Chondrocyte (in vitro differentiated cells): ENCODE results near the gene NAPEPLD. TPM values are rescaled to one million over a fixed set of nuclear protein-coding genes. Genes with fewer than 3 reads are reported as not detected.
A peak's percentile ranks its signal among the peaks of the same experiment; 100 is the strongest.

Experiments
- DNase-seq: peaks from one replicate; pipeline ENCODE4 v3.0.0; 2021; ENCODE audit warnings: mixed read lengths, low spot score
- H3K27ac Mint-ChIP-seq: one replicate; pipeline ENCODE4 v1.8.0; 2021; ENCODE audit warnings: mild to moderate bottlenecking, moderate library complexity, mixed read lengths; ENCODE audit not compliant: unreplicated experiment
- H3K27me3 Mint-ChIP-seq: 2 replicates; pipeline ENCODE4 v1.8.0; 2021; ENCODE audit warnings: low read depth, mixed read lengths
- H3K36me3 Mint-ChIP-seq: 2 replicates; pipeline ENCODE4 v1.8.0; 2021; ENCODE audit warnings: low read depth, mixed read lengths
- H3K4me1 Mint-ChIP-seq: 2 replicates; pipeline ENCODE4 v1.8.0; 2021; ENCODE audit warnings: low read depth, mild to moderate bottlenecking, mixed read lengths
- H3K4me3 Mint-ChIP-seq: one replicate; pipeline ENCODE4 v1.8.0; 2021; ENCODE audit warnings: mild to moderate bottlenecking, moderate library complexity, mixed read lengths; ENCODE audit not compliant: unreplicated experiment
- H3K9me3 Mint-ChIP-seq: 2 replicates; pipeline ENCODE4 v1.8.0; 2021; ENCODE audit warnings: low read depth, mixed read lengths
- CTCF ChIP-seq: fragments of 200-600 bp; sonication (generic); IDR thresholded peaks from 2 replicates; pipeline ENCODE4 v1.5.0; 2021; ENCODE audit warnings: antibody characterized with exemption, mild to moderate bottlenecking, moderate library complexity
- total RNA-seq: library from RNA; stranded (reverse); gene quantifications from 3 replicates; pipeline ENCODE4 v1.2.1, GENCODE V29; 2021

Gene NAPEPLD
- total RNA-seq, 1 donor from 2014 or later = 9.7 TPM

DNA sequence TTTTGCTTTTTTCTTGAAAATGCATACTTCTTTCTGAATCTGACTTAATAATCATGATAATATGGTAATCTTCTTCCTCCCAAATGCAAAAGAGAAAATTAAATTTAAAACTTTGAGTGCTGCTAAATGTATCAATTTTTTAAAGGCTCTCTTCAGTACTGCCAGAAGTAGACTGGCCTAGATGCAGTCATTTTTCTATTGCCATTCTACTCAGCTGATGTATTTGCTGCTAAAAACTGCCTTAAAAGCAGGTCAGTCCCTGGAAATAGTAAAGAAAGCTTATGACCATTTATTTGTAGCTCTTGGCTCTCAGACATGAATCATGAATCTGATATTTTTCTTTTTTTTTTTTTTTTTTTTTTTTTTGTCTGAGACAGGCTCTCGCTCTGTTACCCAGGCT is 28.5 kb downstream of the NAPEPLD start:
- Mint-ChIP-seq H3K4me3 (no peak overlapping the region), H3K27ac (peak overlapping the region; percentile 92), H3K4me1 (peaks cover 18% of the 10 kb centered on the region), H3K9me3 (no peaks in the 10 kb centered on the region), H3K36me3 (peaks cover 4% of the 10 kb centered on the region), H3K27me3 (no peaks in the 10 kb centered on the region)
- no peak for TF ChIP-seq CTCF
- no peak for DNase-seq

DNA sequence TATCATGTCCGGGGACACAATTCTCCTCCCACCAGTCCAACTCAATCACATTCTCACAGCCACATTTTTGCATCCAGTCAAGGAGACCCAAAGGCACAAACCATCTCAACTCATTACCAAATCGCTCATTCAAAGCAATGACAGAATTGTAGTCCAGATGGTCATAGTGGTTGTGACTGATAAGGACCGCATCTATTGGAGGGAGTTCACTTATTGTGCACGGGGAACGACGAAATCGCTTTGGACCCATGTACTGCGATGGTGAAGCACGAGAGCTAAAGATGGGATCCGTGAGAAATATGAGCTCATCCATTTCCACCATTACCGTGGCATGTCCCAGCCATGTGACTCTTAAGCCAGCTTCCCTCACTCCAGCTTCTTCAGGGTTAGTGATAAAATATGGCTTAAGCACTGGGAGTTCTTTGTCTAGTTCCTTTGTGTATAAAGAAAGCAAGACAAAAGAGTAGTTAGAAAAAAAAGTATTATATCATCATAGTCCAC is 29.1 kb downstream of the NAPEPLD start:
- no peak for TF ChIP-seq CTCF
- no peak for DNase-seq
- no peaks in the 10 kb centered on the region for H3K9me3 Mint-ChIP-seq

GRCh38 chr7:103117465-103117864 is 31.4 kb downstream of the NAPEPLD start:
- peaks cover 2% of the 10 kb centered on the region for H3K36me3 Mint-ChIP-seq
- no peak overlapping the region for H3K4me3 Mint-ChIP-seq
- H3K4me1 Mint-ChIP-seq = peaks cover 30% of the 10 kb centered on the region
- H3K27ac Mint-ChIP-seq = no peak overlapping the region
- no peaks in the 10 kb centered on the region for H3K9me3 Mint-ChIP-seq
- DNase-seq = no peak
- no peak for TF ChIP-seq CTCF
- H3K27me3 Mint-ChIP-seq = no peaks in the 10 kb centered on the region

More for the DNA sequence above, 29.1 kb downstream of the NAPEPLD start:
- Mint-ChIP-seq H3K27ac (peak overlapping the region; percentile 75), H3K27me3 (no peaks in the 10 kb centered on the region), H3K36me3 (peaks cover 4% of the 10 kb centered on the region), H3K4me3 (no peak overlapping the region), H3K4me1 (peaks cover 18% of the 10 kb centered on the region)

DNA sequence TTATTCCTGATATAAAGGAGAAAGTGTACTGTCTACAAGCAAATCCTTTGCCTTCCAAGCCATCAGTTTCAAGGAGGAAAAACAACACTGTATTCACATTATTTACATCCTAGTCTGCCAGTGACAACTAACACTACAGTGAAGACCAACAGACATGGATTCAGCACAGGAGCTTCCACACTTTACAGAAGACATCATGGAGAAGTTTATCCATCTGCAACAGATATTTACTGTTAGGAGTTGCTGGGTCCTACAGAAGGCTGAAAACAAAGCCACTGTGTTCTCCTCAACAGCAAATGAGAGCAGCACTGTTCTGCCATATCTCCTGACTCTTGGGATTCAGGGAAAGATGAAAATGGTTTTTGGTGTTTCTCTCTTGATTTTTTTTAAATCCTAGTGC is 31.9 kb downstream of the NAPEPLD start:
- H3K4me3 Mint-ChIP-seq = no peak overlapping the region
- no peak overlapping the region for H3K27ac Mint-ChIP-seq
- no peaks in the 10 kb centered on the region for H3K9me3 Mint-ChIP-seq
- no peak for TF ChIP-seq CTCF
- H3K36me3 Mint-ChIP-seq = peaks cover 2% of the 10 kb centered on the region
- no peak for DNase-seq
- H3K27me3 Mint-ChIP-seq = no peaks in the 10 kb centered on the region
- peaks cover 30% of the 10 kb centered on the region for H3K4me1 Mint-ChIP-seq

DNA sequence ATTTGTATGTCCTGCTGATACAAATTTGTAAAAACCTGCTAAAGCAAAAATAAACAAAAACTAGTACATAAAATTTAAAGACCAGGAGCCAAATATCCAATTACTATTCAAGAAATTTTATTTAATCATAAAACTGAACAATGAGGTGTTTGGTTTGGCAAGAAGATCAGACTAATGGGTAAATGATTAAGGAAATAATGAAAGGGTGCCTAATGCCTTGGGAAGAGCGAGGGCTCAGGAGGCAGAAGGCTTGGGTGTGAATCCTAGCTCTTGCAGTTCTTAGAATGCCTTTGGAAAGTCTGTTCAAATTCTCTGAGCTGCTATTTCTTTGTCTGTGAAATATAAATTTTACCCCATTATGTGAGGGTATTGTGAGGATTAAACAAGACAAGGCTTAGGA is 32.4 kb downstream of the NAPEPLD start:
- Mint-ChIP-seq H3K4me1 (peaks cover 30% of the 10 kb centered on the region), H3K9me3 (no peaks in the 10 kb centered on the region), H3K36me3 (peaks cover 4% of the 10 kb centered on the region)

More for the DNA sequence above, 32.4 kb downstream of the NAPEPLD start:
- DNase-seq = no peak
- no peak overlapping the region for H3K4me3 Mint-ChIP-seq
- no peak for TF ChIP-seq CTCF
- H3K27me3 Mint-ChIP-seq = no peaks in the 10 kb centered on the region
- H3K27ac Mint-ChIP-seq = no peak overlapping the region
